ENCODE measurements around the gene EPB41L4A.

- TF ChIP-seq, protein P1, sequence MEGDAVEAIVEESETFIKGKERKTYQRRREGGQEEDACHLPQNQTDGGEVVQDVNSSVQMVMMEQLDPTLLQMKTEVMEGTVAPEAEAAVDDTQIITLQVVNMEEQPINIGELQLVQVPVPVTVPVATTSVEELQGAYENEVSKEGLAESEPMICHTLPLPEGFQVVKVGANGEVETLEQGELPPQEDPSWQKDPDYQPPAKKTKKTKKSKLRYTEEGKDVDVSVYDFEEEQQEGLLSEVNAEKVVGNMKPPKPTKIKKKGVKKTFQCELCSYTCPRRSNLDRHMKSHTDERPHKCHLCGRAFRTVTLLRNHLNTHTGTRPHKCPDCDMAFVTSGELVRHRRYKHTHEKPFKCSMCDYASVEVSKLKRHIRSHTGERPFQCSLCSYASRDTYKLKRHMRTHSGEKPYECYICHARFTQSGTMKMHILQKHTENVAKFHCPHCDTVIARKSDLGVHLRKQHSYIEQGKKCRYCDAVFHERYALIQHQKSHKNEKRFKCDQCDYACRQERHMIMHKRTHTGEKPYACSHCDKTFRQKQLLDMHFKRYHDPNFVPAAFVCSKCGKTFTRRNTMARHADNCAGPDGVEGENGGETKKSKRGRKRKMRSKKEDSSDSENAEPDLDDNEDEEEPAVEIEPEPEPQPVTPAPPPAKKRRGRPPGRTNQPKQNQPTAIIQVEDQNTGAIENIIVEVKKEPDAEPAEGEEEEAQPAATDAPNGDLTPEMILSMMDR (IDR thresholded peaks at IDR 0.05), result no peak
- no peak for TF ChIP-seq POLR2A (IDR thresholded peaks at IDR 0.05; ENCODE audit: low read depth)
These were observed 89.5 kb downstream of the EPB41L4A start for GRCh38 chr5:112329419-112330090.
